ENCODE data around the gene USP48. TPM values are rescaled to one million over a fixed set of nuclear protein-coding genes. Genes with fewer than 3 reads are reported as not detected.
"Not testable (repeated sequence)": the region's sequence is repeated elsewhere in the genome, so short reads cannot be mapped to it uniquely, and the experiment has no call there.

The USP48 gene
- total and polyA plus RNA-seq, 2 of the 4 experiments (the other 2 are of a cell fraction), result 24.7 to 25.0 TPM

GRCh38 chr1:21785764-21786163 is 2.8 kb upstream of the USP48 start:
- Histone ChIP-seq H3K79me1 (ENCODE audit: low read depth in 1 of 2, low read length in 2 of 2) (peaks cover 0 to 13% of the 10 kb centered on the region in 2 experiments; a peak in 3 of 4 replicates), H4K20me1 (ENCODE audit: insufficient read depth, low read length) (peaks cover 11% of the 10 kb centered on the region)
- CTCF ChIA-PET; BruUV-seq (replicated peaks); H2AFZ ChIP-seq (replicated peaks; ENCODE audit: low read length, poor library complexity); H4K91ac ChIP-seq (ENCODE audit: insufficient read depth, low read depth, low read length); H3K4ac ChIP-seq (ENCODE audit: low read depth, low read length); DNase-seq; H3K4me2 ChIP-seq (ENCODE audit: low read depth, low read length); H3K27me3 ChIP-seq (ENCODE audit: control insufficient read depth, insufficient read depth, low read length); H3K23ac ChIP-seq (ENCODE audit: low read depth, low read length); POLR2A ChIA-PET (ENCODE audit: unreplicated experiment); H3K9me1 ChIP-seq (ENCODE audit: insufficient read depth, low read length); H4K8ac ChIP-seq (ENCODE audit: low read depth in 2 of 2, low read length in 2 of 2); H2BK20ac ChIP-seq (ENCODE audit: low read depth, low read length); H3K4me1 ChIP-seq (ENCODE audit: control insufficient read depth, insufficient read depth, low read length); in situ Hi-C loops (cut with MboI; ENCODE audit: low sequenced_read_pairs); H3K18ac ChIP-seq (ENCODE audit: low read depth, low read length); dilution Hi-C loops (cut with HindIII; ENCODE audit: low sequenced_read_pairs, unreplicated experiment); ATAC-seq (ENCODE audit: low read depth); H3K56ac ChIP-seq (ENCODE audit: extremely low read depth, insufficient read depth, low read length); H3K9ac ChIP-seq (ENCODE audit: low read depth, low read length); H2BK120ac ChIP-seq (ENCODE audit: low read depth, low read length); H4K5ac ChIP-seq (ENCODE audit: low read depth, low read length); H2BK15ac ChIP-seq (ENCODE audit: low read depth, low read length); H2BK5ac ChIP-seq (ENCODE audit: low read depth, low read length, poor library complexity, severe bottlenecking); H2AK5ac ChIP-seq (ENCODE audit: low read depth, low read length); H3K9me3 ChIP-seq (ENCODE audit: control insufficient read depth, insufficient read depth, low read length); H3K14ac ChIP-seq (replicated peaks; ENCODE audit: low read depth, low read length); H3K4me3 ChIP-seq (ENCODE audit: insufficient read depth, low read depth, low read length); H3K27ac ChIP-seq (ENCODE audit: insufficient read depth, low read length); H2AK9ac ChIP-seq (replicated peaks; ENCODE audit: low read depth, low read length, poor library complexity); H3K36me3 ChIP-seq (ENCODE audit: control insufficient read depth, insufficient read depth, low read length): not testable (repeated sequence)
- intact Hi-C loops (cut with micrococcal nuclease), result loop anchor here (10.0 kb wide), 1 partner anchor 149 kb away; the partner anchor contains the start of gene HSPG2
- WGBS, 2 experiments (ENCODE audit: extremely low coverage in 2 of 2, insufficient read length in 1 of 2), result 84% methylated on average over 4 of the region's 9 CpGs; no CpG with 5 or more reads in 1 of the 2 experiments

All from IMR-90 (cell line).